Endothelial cell of umbilical vein (primary cell): ENCODE data around the gene OR9A2. TPM values are rescaled to one million over a fixed set of nuclear protein-coding genes. Genes with fewer than 3 reads are reported as not detected.

Experiments used
- BruUV-seq: library from RNA; stranded (reverse); fragments of 400-500 nt; replicated peaks from 2 replicates; lab custom pipeline; 2021; lab: Mats Ljungman, UMichigan
- CTCF ChIA-PET: fragments of 300-600, 350-600 bp; sonication (Branson Sonifier 250); formaldehyde crosslinking; loops from one replicate; lab custom pipeline; 2021; ENCODE audit warnings: antibody characterized with exemption, inconsistent platforms; lab: Charles Lee
- POLR2A ChIA-PET: fragments of 300-600, 350-600 bp; sonication (Branson Sonifier 250); formaldehyde crosslinking; loops from one replicate; lab custom pipeline; 2021; ENCODE audit warnings: antibody characterized with exemption, inconsistent platforms; lab: Charles Lee
- DNase-seq: peaks from one replicate; pipeline ENCODE4 v3.0.0-alpha.2; 2011; ENCODE audit warnings: low read depth, low spot score
- FAIRE-seq: peaks from 2 replicates; lab custom pipeline; 2011; peaks lifted over from hg19 to GRCh38; lab: Jason Lieb, UNC
- H2AFZ ChIP-seq: 2 replicates; pipeline ENCODE4 v1.6.0; 2012; ENCODE audit warnings: low read depth, low read length, control low read depth, inconsistent platforms
- H3K27ac ChIP-seq: 2 replicates; pipeline ENCODE4 v1.5.1; 2011; ENCODE audit warnings: low read depth, mild to moderate bottlenecking, control low read depth, low read length, moderate library complexity; ENCODE audit not compliant: insufficient read depth
- H3K27me3 ChIP-seq, 2 experiments: 2 replicates each; pipeline versions ENCODE4 v1.6.0 to v1.6.1; 2011; ENCODE audit warnings: low read length in 2 of 2, mixed read lengths in 1 of 2; ENCODE audit not compliant: control insufficient read depth in 2 of 2, insufficient read depth in 2 of 2
- H3K36me3 ChIP-seq, 2 experiments: 2 replicates in 1 of 2; 3 replicates in 1 of 2; pipeline ENCODE4 v1.5.1; 2011; ENCODE audit warnings: low read length in 2 of 2, mild to moderate bottlenecking in 1 of 2, moderate library complexity in 1 of 2; ENCODE audit not compliant: control insufficient read depth in 2 of 2, insufficient read depth in 2 of 2; ENCODE audit errors: extremely low read depth in 1 of 2
- H3K4me1 ChIP-seq: 3 replicates; pipeline ENCODE4 v1.5.1; 2011; ENCODE audit warnings: mild to moderate bottlenecking, low read length; ENCODE audit not compliant: control insufficient read depth, insufficient read depth; ENCODE audit errors: extremely low read depth
- H3K4me2 ChIP-seq: 2 replicates; pipeline ENCODE4 v1.6.1; 2011; ENCODE audit warnings: low read length, control low read depth, mixed read lengths; ENCODE audit not compliant: insufficient read depth
- H3K4me3 ChIP-seq, 3 experiments: fragments of 200-600 bp in 1 of 3; sonication (generic), shearing (Covaris generic) in 1 of 3; replicated peaks in 1 of 3; 2 replicates each; pipeline ENCODE4 v1.5.1; 2011 to 2016; ENCODE audit warnings: control low read depth in 3 of 3, low read length in 3 of 3, mild to moderate bottlenecking in 2 of 3, inconsistent platforms in 1 of 3, low read depth in 1 of 3, moderate library complexity in 1 of 3; ENCODE audit not compliant: insufficient read depth in 1 of 3
- H3K79me2 ChIP-seq: 2 replicates; pipeline ENCODE4 v1.6.0; 2012; ENCODE audit warnings: low read length, inconsistent platforms; ENCODE audit not compliant: control insufficient read depth, insufficient read depth
- H3K9ac ChIP-seq: replicated peaks from 2 replicates; pipeline ENCODE3; 2011; ENCODE audit warnings: low read length, control low read depth; ENCODE audit not compliant: insufficient read depth; ENCODE audit errors: extremely low read depth
- H3K9me1 ChIP-seq: replicated peaks from 3 replicates; pipeline ENCODE4 v1.6.0; 2011; ENCODE audit warnings: mild to moderate bottlenecking, low read length; ENCODE audit not compliant: control insufficient read depth, insufficient read depth; ENCODE audit errors: extremely low read depth
- H3K9me3 ChIP-seq: replicated peaks from 2 replicates; pipeline ENCODE4 v1.5.1; 2012; ENCODE audit warnings: low read length, inconsistent platforms; ENCODE audit not compliant: control insufficient read depth, insufficient read depth
- H4K20me1 ChIP-seq: replicated peaks from 2 replicates; pipeline ENCODE3; 2011; ENCODE audit warnings: mild to moderate bottlenecking, low read length; ENCODE audit not compliant: control insufficient read depth, insufficient read depth; ENCODE audit errors: extremely low read depth
- CTCF ChIP-seq, 2 donors: IDR thresholded peaks; 1 replicate in 1 of 2; 2 replicates in 1 of 2; pipeline ENCODE4 v1.5.1; 2011; ENCODE audit warnings: low read length in 2 of 2, mild to moderate bottlenecking in 2 of 2, moderate library complexity in 2 of 2, control low read depth in 1 of 2, inconsistent platforms in 1 of 2, low read depth in 1 of 2; ENCODE audit not compliant: insufficient read depth in 1 of 2; ENCODE audit errors: extremely low read depth in 1 of 2
- EZH2 ChIP-seq: IDR thresholded peaks from 2 replicates; pipeline ENCODE4 v1.6.1; 2012; ENCODE audit warnings: borderline replicate concordance, low read depth, mild to moderate bottlenecking, moderate library complexity, low read length, inconsistent platforms; ENCODE audit not compliant: severe bottlenecking
- FOS ChIP-seq: IDR thresholded peaks from 2 replicates; pipeline ENCODE4 v1.6.1; 2011; ENCODE audit warnings: mild to moderate bottlenecking, low read length, moderate library complexity, borderline replicate concordance; ENCODE audit not compliant: insufficient read depth
- GATA2 ChIP-seq: IDR thresholded peaks from 2 replicates; pipeline ENCODE4 v1.7.0; 2011; ENCODE audit warnings: low read depth, mild to moderate bottlenecking, moderate library complexity, mixed read lengths, low read length; ENCODE audit not compliant: insufficient read length, insufficient read depth
- JUN ChIP-seq: IDR thresholded peaks from 2 replicates; pipeline ENCODE4 v1.6.1; 2011; ENCODE audit warnings: borderline replicate concordance, low read depth; ENCODE audit not compliant: insufficient read length, insufficient read depth
- MYC ChIP-seq: IDR thresholded peaks from one replicate; pipeline ENCODE4 v1.6.1; 2011; ENCODE audit warnings: mild to moderate bottlenecking, low read depth, low read length
- POLR2A ChIP-seq: IDR thresholded peaks from 2 replicates; pipeline ENCODE4 v1.6.1; 2012; ENCODE audit warnings: low read depth, mild to moderate bottlenecking, control low read depth, low read length
- POLR2AphosphoS5 ChIP-seq: IDR thresholded peaks from 2 replicates; pipeline ENCODE4 v1.6.1; 2012; ENCODE audit warnings: low read depth, mild to moderate bottlenecking, control low read depth, low read length, moderate library complexity; ENCODE audit not compliant: insufficient read depth
- dilution Hi-C: fragments of 300-500 bp; cut with MboI; formaldehyde crosslinking; loops from one replicate; pipeline ENCODE4 v1.15.0; 2019; ENCODE audit warnings: low sequenced_read_pairs; ENCODE audit not compliant: extremely low pct_ligation_motif_present
- intact Hi-C: fragments of 100-400 bp; cut with micrococcal nuclease; formaldehyde crosslinking; loops from one replicate; pipeline ENCODE4 v1.10.0; 2022
- polyA plus RNA-seq, 4 experiments: library from polyadenylated mRNA; depleted of rRNA in 3 of 4; stranded (reverse) in 3 of 4; unstranded in 1 of 4; fragments of >200 nt; gene quantifications; 2 replicates each; pipeline versions ENCODE4 v1.2.1 to v1.2.3, GENCODE V29; 2011 to 2012; ENCODE audit warnings: missing spikeins in 1 of 4
- total RNA-seq: library from RNA; stranded (reverse); gene quantifications from 2 replicates; pipeline ENCODE4 v1.2.3, GENCODE V29; 2021
- TF ChIP-seq, protein P1 (sequence below): IDR thresholded peaks from 2 replicates; pipeline ENCODE4 v1.6.1; 2011; ENCODE audit not compliant: insufficient read depth, insufficient read length

The OR9A2 gene
- total and polyA plus RNA-seq, 2 donors (not counting 3 experiments of a cell fraction or from before 2014, with no cell fraction given) = not detected

GRCh38 chr7:143018931-143019330, 8.0 kb downstream of the OR9A2 start:
- Histone ChIP-seq H3K9me1 (no peaks in the 10 kb centered on the region), H3K9ac (no peak overlapping the region), H3K36me3 (no peaks in the 10 kb centered on the region), H3K27me3 (no peaks in the 10 kb centered on the region), H4K20me1 (no peaks in the 10 kb centered on the region), H3K4me2 (peak overlapping the region; percentile 52), H3K4me3 (no peak overlapping the region), H3K4me1 (peaks cover 22% of the 10 kb centered on the region), H3K27ac (peak overlapping the region; percentile 55), H2AFZ (no peak overlapping the region), H3K9me3 (no peaks in the 10 kb centered on the region), H3K79me2 (no peaks in the 10 kb centered on the region)
- no peak for TF ChIP-seq MYC
- peak; percentile 87 for TF ChIP-seq JUN
- TF ChIP-seq POLR2AphosphoS5 = no peak
- no peak for TF ChIP-seq CTCF (IDR thresholded peaks at IDR 0.05; ENCODE audit: extremely low read depth in 1 of 2, insufficient read depth in 1 of 2, low read depth in 1 of 2, low read length in 2 of 2)
- peak; percentile 79 for TF ChIP-seq FOS
- TF ChIP-seq GATA2 = no peak
- no peak for TF ChIP-seq POLR2A
- TF ChIP-seq EZH2 = no peak
- TF ChIP-seq, protein P1, sequence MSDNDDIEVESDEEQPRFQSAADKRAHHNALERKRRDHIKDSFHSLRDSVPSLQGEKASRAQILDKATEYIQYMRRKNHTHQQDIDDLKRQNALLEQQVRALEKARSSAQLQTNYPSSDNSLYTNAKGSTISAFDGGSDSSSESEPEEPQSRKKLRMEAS = no peak
- DNase-seq (peak; percentile 73), FAIRE-seq (no peak)
- POLR2A ChIA-PET = no interaction called here
- no TSS peak for BruUV-seq
- intact Hi-C loops = loop anchor here (10.0 kb wide), 1 partner anchor 486 kb away; no protein-coding TSS in a partner anchor
- dilution Hi-C loops = loop anchor here (25.0 kb wide), 1 partner anchor 193 kb away; the partner anchor contains the start of gene TAS2R40
- CTCF ChIA-PET = interaction anchor here (0.8 to 26.4 kb wide), 4 partner anchors 11 to 200 kb away, joined by 3 to 967 read pairs (median 8); partner anchors contain the start of gene TAS2R40
